IPS-15b (cell line): ENCODE measurements around the gene SCUBE1.

Source experiments
- H3K27me3 ChIP-seq: one replicate; pipeline ENCODE4 v1.6.1; 2013; ENCODE audit warnings: low read length; ENCODE audit not compliant: control insufficient read depth, insufficient read depth
- H3K36me3 ChIP-seq: one replicate; pipeline ENCODE4 v1.6.1; 2013; ENCODE audit warnings: low read length; ENCODE audit not compliant: control insufficient read depth, insufficient read depth
- H3K4me1 ChIP-seq: one replicate; pipeline ENCODE4 v1.6.1; 2013; ENCODE audit warnings: mild to moderate bottlenecking, low read length; ENCODE audit not compliant: control insufficient read depth, insufficient read depth
- H3K4me3 ChIP-seq: one replicate; pipeline ENCODE4 v1.5.1; 2013; ENCODE audit warnings: low read depth, low read length
- H3K9ac ChIP-seq: one replicate; pipeline ENCODE4 v1.6.1; 2013; ENCODE audit warnings: low read depth, mild to moderate bottlenecking, low read length
- H3K9me3 ChIP-seq: one replicate; pipeline ENCODE4 v1.6.1; 2013; ENCODE audit warnings: mild to moderate bottlenecking, low read length; ENCODE audit not compliant: control insufficient read depth, insufficient read depth

Gene SCUBE1

GRCh38 chr22:43272869-43273318 is 70.3 kb downstream of the SCUBE1 start:
- H3K4me1 ChIP-seq: peaks cover 7% of the 10 kb centered on the region
- no peak overlapping the region for H3K4me3 ChIP-seq
- H3K36me3 ChIP-seq: no peaks in the 10 kb centered on the region
- no peaks in the 10 kb centered on the region for H3K9me3 ChIP-seq
- H3K9ac ChIP-seq: no peak overlapping the region
- no peaks in the 10 kb centered on the region for H3K27me3 ChIP-seq

GRCh38 chr22:43272301-43272700 is 70.9 kb downstream of the SCUBE1 start:
- no peaks in the 10 kb centered on the region for H3K9me3 ChIP-seq
- H3K4me3 ChIP-seq: no peak overlapping the region
- no peak overlapping the region for H3K9ac ChIP-seq
- peaks cover 7% of the 10 kb centered on the region for H3K4me1 ChIP-seq
- no peaks in the 10 kb centered on the region for H3K27me3 ChIP-seq
- H3K36me3 ChIP-seq: no peaks in the 10 kb centered on the region

GRCh38 chr22:43270949-43271348 is 72.2 kb downstream of the SCUBE1 start:
- peaks cover 6% of the 10 kb centered on the region for H3K4me1 ChIP-seq
- no peaks in the 10 kb centered on the region for H3K9me3 ChIP-seq
- H3K36me3 ChIP-seq: no peaks in the 10 kb centered on the region
- H3K4me3 ChIP-seq: no peak overlapping the region
- no peak overlapping the region for H3K9ac ChIP-seq
- H3K27me3 ChIP-seq: no peaks in the 10 kb centered on the region

- no peaks in the 10 kb centered on the region for H3K9me3 ChIP-seq
- H3K4me1 ChIP-seq: peaks cover 2% of the 10 kb centered on the region
- no peak overlapping the region for H3K4me3 ChIP-seq
- no peaks in the 10 kb centered on the region for H3K27me3 ChIP-seq
- H3K36me3 ChIP-seq: no peaks in the 10 kb centered on the region
- no peak overlapping the region for H3K9ac ChIP-seq
Observed at GRCh38 chr22:43270314-43270908, 72.8 kb downstream of the SCUBE1 start.

GRCh38 chr22:43269646-43270045 is 73.5 kb downstream of the SCUBE1 start:
- no peaks in the 10 kb centered on the region for H3K4me1 ChIP-seq
- H3K4me3 ChIP-seq: no peak overlapping the region
- H3K9ac ChIP-seq: no peak overlapping the region
- no peaks in the 10 kb centered on the region for H3K27me3 ChIP-seq
- H3K9me3 ChIP-seq: no peaks in the 10 kb centered on the region
- H3K36me3 ChIP-seq: no peaks in the 10 kb centered on the region

GRCh38 chr22:43269246-43269645 is 73.9 kb downstream of the SCUBE1 start:
- Histone ChIP-seq H3K4me3 (no peak overlapping the region), H3K4me1 (no peaks in the 10 kb centered on the region), H3K36me3 (no peaks in the 10 kb centered on the region), H3K27me3 (no peaks in the 10 kb centered on the region), H3K9ac (no peak overlapping the region), H3K9me3 (no peaks in the 10 kb centered on the region)

GRCh38 chr22:43267981-43268660 is 75.1 kb downstream of the SCUBE1 start:
- H3K9ac ChIP-seq: no peak overlapping the region
- H3K36me3 ChIP-seq: no peaks in the 10 kb centered on the region
- H3K4me1 ChIP-seq: no peaks in the 10 kb centered on the region
- no peaks in the 10 kb centered on the region for H3K9me3 ChIP-seq
- no peak overlapping the region for H3K4me3 ChIP-seq
- no peaks in the 10 kb centered on the region for H3K27me3 ChIP-seq

- no peaks in the 10 kb centered on the region for H3K4me1 ChIP-seq
- H3K27me3 ChIP-seq: no peaks in the 10 kb centered on the region
- no peak overlapping the region for H3K4me3 ChIP-seq
- no peaks in the 10 kb centered on the region for H3K9me3 ChIP-seq
- no peaks in the 10 kb centered on the region for H3K36me3 ChIP-seq
- H3K9ac ChIP-seq: no peak overlapping the region
Observed at GRCh38 chr22:43267332-43267980, 75.7 kb downstream of the SCUBE1 start.

GRCh38 chr22:43266076-43266475 is 77.1 kb downstream of the SCUBE1 start:
- Histone ChIP-seq H3K36me3 (no peaks in the 10 kb centered on the region), H3K27me3 (no peaks in the 10 kb centered on the region), H3K4me1 (no peaks in the 10 kb centered on the region), H3K4me3 (no peak overlapping the region), H3K9ac (no peak overlapping the region), H3K9me3 (no peaks in the 10 kb centered on the region)

- no peaks in the 10 kb centered on the region for H3K9me3 ChIP-seq
- no peaks in the 10 kb centered on the region for H3K27me3 ChIP-seq
- no peak overlapping the region for H3K9ac ChIP-seq
- H3K4me1 ChIP-seq: no peaks in the 10 kb centered on the region
- H3K4me3 ChIP-seq: no peak overlapping the region
- H3K36me3 ChIP-seq: no peaks in the 10 kb centered on the region
Observed at GRCh38 chr22:43263645-43264514, 79.3 kb downstream of the SCUBE1 start.

GRCh38 chr22:43262990-43263644 is 80.1 kb downstream of the SCUBE1 start:
- H3K9me3 ChIP-seq: no peaks in the 10 kb centered on the region
- H3K4me1 ChIP-seq: no peaks in the 10 kb centered on the region
- H3K4me3 ChIP-seq: no peak overlapping the region
- no peak overlapping the region for H3K9ac ChIP-seq
- no peaks in the 10 kb centered on the region for H3K36me3 ChIP-seq
- H3K27me3 ChIP-seq: no peaks in the 10 kb centered on the region
